Mesothelial cell of epicardium (in vitro differentiated cells): ENCODE data around the gene YLPM1. TPM values are rescaled to one million over a fixed set of nuclear protein-coding genes. Genes with fewer than 3 reads are reported as not detected.

Experiments used
- DNase-seq, 2 experiments: peaks; one replicate each; pipeline ENCODE4 v3.0.0; 2021; ENCODE audit warnings: low spot score in 2 of 2; ENCODE audit not compliant: unreplicated experiment in 2 of 2
- H3K27ac Mint-ChIP-seq: 2 replicates; pipeline ENCODE4 v1.8.0; 2021; ENCODE audit warnings: mixed read lengths
- H3K27me3 Mint-ChIP-seq: 2 replicates; pipeline ENCODE4 v1.8.0; 2021; ENCODE audit warnings: low read depth, mixed read lengths
- H3K36me3 Mint-ChIP-seq: 2 replicates; pipeline ENCODE4 v1.8.0; 2021; ENCODE audit warnings: mixed read lengths
- H3K4me1 Mint-ChIP-seq: 2 replicates; pipeline ENCODE4 v1.8.0; 2021; ENCODE audit warnings: mixed read lengths
- H3K4me3 Mint-ChIP-seq: 2 replicates; pipeline ENCODE4 v1.8.0; 2021; ENCODE audit warnings: mild to moderate bottlenecking, moderate library complexity, mixed read lengths
- H3K9me3 Mint-ChIP-seq: 2 replicates; pipeline ENCODE4 v1.8.0; 2021; ENCODE audit warnings: mixed read lengths
- CTCF ChIP-seq: fragments of 200-600 bp; sonication (generic); IDR thresholded peaks from one replicate; pipeline ENCODE4 v1.5.0; 2021; ENCODE audit warnings: antibody characterized with exemption; ENCODE audit not compliant: unreplicated experiment
- total RNA-seq: library from RNA; stranded (reverse); gene quantifications from 3 replicates; pipeline ENCODE4 v1.2.1, GENCODE V29; 2021

YLPM1 gene
- total RNA-seq, 1 donor from 2014 or later: 135 TPM

DNA sequence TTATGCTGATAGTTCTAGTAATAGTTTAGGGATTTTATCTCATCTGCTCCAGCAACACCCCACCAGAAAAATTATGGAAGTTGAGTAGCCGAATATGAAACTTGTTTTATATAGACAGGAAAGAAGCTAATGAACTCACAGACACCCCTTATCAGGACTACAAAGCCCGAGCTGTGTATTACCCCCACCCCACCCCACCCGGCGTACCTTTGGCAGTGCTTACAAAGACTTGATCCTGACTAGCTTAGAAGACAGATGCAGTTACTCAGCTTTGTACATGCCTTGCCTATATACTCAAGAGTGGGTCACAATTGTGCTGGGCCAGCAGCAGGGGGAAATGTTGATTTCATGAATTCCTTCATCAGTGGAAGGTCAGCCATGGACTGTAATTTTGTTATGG lies 90.5 kb downstream of the YLPM1 start:
- Mint-ChIP-seq H3K27ac (peak overlapping the region; percentile 18), H3K36me3 (peaks cover 2% of the 10 kb centered on the region), H3K4me3 (no peak overlapping the region), H3K27me3 (no peaks in the 10 kb centered on the region), H3K4me1 (peaks cover 9% of the 10 kb centered on the region), H3K9me3 (no peaks in the 10 kb centered on the region)
- DNase-seq: no peak
- no peak for TF ChIP-seq CTCF

GRCh38 chr14:74855021-74855420 lies 91.9 kb downstream of the YLPM1 start:
- no peak overlapping the region for H3K27ac Mint-ChIP-seq
- no peak for DNase-seq
- H3K4me1 Mint-ChIP-seq: peaks cover 9% of the 10 kb centered on the region
- H3K36me3 Mint-ChIP-seq: peaks cover 2% of the 10 kb centered on the region
- H3K27me3 Mint-ChIP-seq: no peaks in the 10 kb centered on the region
- no peak for TF ChIP-seq CTCF
- H3K4me3 Mint-ChIP-seq: no peak overlapping the region
- no peaks in the 10 kb centered on the region for H3K9me3 Mint-ChIP-seq

DNA sequence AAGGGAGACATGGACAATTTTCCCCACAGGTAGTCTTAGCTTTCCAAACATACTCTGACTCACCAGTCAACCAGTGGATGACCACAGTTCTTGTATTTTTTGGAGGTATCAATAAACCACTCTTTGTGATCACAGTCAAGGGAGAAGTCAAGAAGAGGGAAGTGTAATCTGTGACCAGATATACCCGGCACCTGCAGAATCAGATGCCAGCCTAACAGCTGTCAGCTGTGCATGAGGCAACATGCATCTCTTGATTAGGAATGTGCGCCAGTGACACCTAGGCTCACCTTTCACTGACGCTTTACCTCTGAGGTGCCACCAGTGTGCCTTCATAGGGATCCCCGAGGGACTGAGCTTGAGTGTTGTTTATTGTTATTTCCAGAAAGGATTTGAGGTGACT lies 92.8 kb downstream of the YLPM1 start:
- TF ChIP-seq CTCF: no peak
- H3K36me3 Mint-ChIP-seq: peaks cover 2% of the 10 kb centered on the region
- H3K4me1 Mint-ChIP-seq: peaks cover 9% of the 10 kb centered on the region
- no peaks in the 10 kb centered on the region for H3K27me3 Mint-ChIP-seq
- no peak for DNase-seq
- no peak overlapping the region for H3K27ac Mint-ChIP-seq
- no peak overlapping the region for H3K4me3 Mint-ChIP-seq
- no peaks in the 10 kb centered on the region for H3K9me3 Mint-ChIP-seq

DNA sequence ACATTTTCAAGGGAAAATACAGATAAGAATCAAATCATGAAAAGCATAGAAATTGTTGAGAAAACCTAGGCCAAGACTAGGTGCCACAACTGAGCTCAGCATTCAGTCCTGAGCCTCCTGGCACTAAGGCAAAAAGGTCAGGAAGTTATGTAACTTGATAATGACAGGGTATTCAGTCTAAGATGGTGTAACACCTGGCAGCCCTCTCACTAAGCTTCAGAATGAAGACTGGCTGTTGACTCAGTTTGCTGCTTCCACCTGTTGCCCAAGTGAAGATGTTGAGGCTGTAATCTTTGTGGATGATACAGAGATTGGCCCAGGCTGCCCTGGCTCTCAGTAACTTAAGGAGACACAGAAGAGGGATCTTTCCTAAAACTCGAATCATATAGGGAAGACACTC lies 93.2 kb downstream of the YLPM1 start:
- Mint-ChIP-seq H3K4me3 (no peak overlapping the region), H3K4me1 (peaks cover 9% of the 10 kb centered on the region), H3K9me3 (no peaks in the 10 kb centered on the region), H3K27me3 (no peaks in the 10 kb centered on the region), H3K36me3 (peaks cover 2% of the 10 kb centered on the region), H3K27ac (no peak overlapping the region)
- DNase-seq: no peak
- no peak for TF ChIP-seq CTCF

- H3K4me1 Mint-ChIP-seq: peaks cover 4% of the 10 kb centered on the region
- no peak overlapping the region for H3K27ac Mint-ChIP-seq
- no peak for DNase-seq
- no peaks in the 10 kb centered on the region for H3K9me3 Mint-ChIP-seq
- H3K36me3 Mint-ChIP-seq: peaks cover 2% of the 10 kb centered on the region
- H3K4me3 Mint-ChIP-seq: no peak overlapping the region
- TF ChIP-seq CTCF: no peak
- peaks cover 2% of the 10 kb centered on the region for H3K27me3 Mint-ChIP-seq
These were observed 94.9 kb downstream of the YLPM1 start for GRCh38 chr14:74858022-74858421.
